DMS 273 (cell line): ENCODE measurements around the gene PLEKHG2.

Experiments
- DNase-seq: peaks from one replicate; lab custom pipeline; 2025; ENCODE audit not compliant: unreplicated experiment; lab: John Stamatoyannopoulos, UW

PLEKHG2 gene

GRCh38 chr19:39385629-39386411 is 26.6 kb upstream of the PLEKHG2 start:
- no peak for DNase-seq

GRCh38 chr19:39386557-39386956 is 25.9 kb upstream of the PLEKHG2 start:
- no peak for DNase-seq

- no peak for DNase-seq
These were observed 23.8 kb upstream of the PLEKHG2 start for GRCh38 chr19:39388657-39389056.

- DNase-seq = peak; percentile 43
These were observed 22.6 kb upstream of the PLEKHG2 start for GRCh38 chr19:39389631-39390414.

GRCh38 chr19:39390451-39390750 is 22.1 kb upstream of the PLEKHG2 start:
- DNase-seq = no peak

GRCh38 chr19:39390751-39391437 is 21.6 kb upstream of the PLEKHG2 start, which contains the start of the genes MED29 and PAF1:
Gene MED29 (plus strand): TSS chr19:39391378. CDS start chr19:39391423, 45 bp downstream.
Gene PAF1 (minus strand): TSS chr19:39391106. CDS start chr19:39390864, 242 bp downstream.
- peak; percentile 100 for DNase-seq

- peak; percentile 88 for DNase-seq
These were observed 14.8 kb upstream of the PLEKHG2 start for GRCh38 chr19:39397360-39398296.

GRCh38 chr19:39398297-39398864 is 14.1 kb upstream of the PLEKHG2 start:
- no peak for DNase-seq

GRCh38 chr19:39399668-39400050 is 12.8 kb upstream of the PLEKHG2 start:
- no peak for DNase-seq

GRCh38 chr19:39400061-39400460 is 12.4 kb upstream of the PLEKHG2 start:
- DNase-seq = no peak

GRCh38 chr19:39401070-39401548 is 11.4 kb upstream of the PLEKHG2 start:
- peak; percentile 25 for DNase-seq

- DNase-seq = no peak
These were observed 10.7 kb upstream of the PLEKHG2 start for GRCh38 chr19:39401549-39402345.

GRCh38 chr19:39402346-39403300 is 9.8 kb upstream of the PLEKHG2 start:
- peak; percentile 84 for DNase-seq

GRCh38 chr19:39403331-39404312 is 8.8 kb upstream of the PLEKHG2 start:
- DNase-seq = peak; percentile 85

GRCh38 chr19:39405261-39405957 is 7.1 kb upstream of the PLEKHG2 start:
- no peak for DNase-seq

- no peak for DNase-seq
These were observed 6.4 kb upstream of the PLEKHG2 start for GRCh38 chr19:39405958-39406655.
